Psoas muscle (tissue), 8 donors: ENCODE data around the gene RTN1. TPM values are rescaled to one million over a fixed set of nuclear protein-coding genes. Genes with fewer than 3 reads are reported as not detected.

Experiments used
- ATAC-seq, 4 donors: fragments of 200-7000 bp; cut with Tn5 transposase; one replicate each; pipeline ENCODE4 v1.9.1; 2020; ENCODE audit warnings: moderate library complexity in 3 of 4, mild to moderate bottlenecking in 2 of 4
- DNase-seq, 2 donors: peaks; one replicate each; pipeline ENCODE4 v3.0.0-alpha.2; 2020
- H3K27ac ChIP-seq: fragments of 200-600 bp; one replicate; pipeline ENCODE4 v1.8.0; 2022
- H3K27me3 ChIP-seq, 3 donors: fragments of 200-600 bp in 1 of 3; one replicate each; pipeline versions ENCODE4 v1.6.1 to v1.8.0; 2013 to 2022; ENCODE audit warnings: low read length in 2 of 3, mild to moderate bottlenecking in 2 of 3, moderate library complexity in 1 of 3; ENCODE audit not compliant: insufficient read depth in 3 of 3
- H3K36me3 ChIP-seq, 2 donors: fragments of 200-600 bp in 1 of 2; one replicate each; pipeline versions ENCODE4 v1.6.1 to v1.8.0; 2013 to 2022; ENCODE audit warnings: low read depth in 1 of 2, mild to moderate bottlenecking in 1 of 2, moderate library complexity in 1 of 2; ENCODE audit not compliant: insufficient read depth in 1 of 2
- H3K4me1 ChIP-seq: fragments of 200-600 bp; one replicate; pipeline ENCODE4 v1.8.0; 2022
- H3K4me3 ChIP-seq: fragments of 200-600 bp; one replicate; pipeline ENCODE4 v1.8.0; 2022; ENCODE audit warnings: mild to moderate bottlenecking
- H3K9me3 ChIP-seq: fragments of 200-600 bp; one replicate; pipeline ENCODE4 v1.8.0; 2022
- WGBS, 3 donors: extraction: QIAGEN DNeasy Blood & Tissue Kit; methylation state at CpG; one replicate each; pipeline versions ENCODE4 v1.1.6 to v1.1.7; 2013; 5-methylcytosine and 5-hydroxymethylcytosine counted together
- intact Hi-C, 2 donors: fragments of 100-400 bp; cut with DNase I; formaldehyde crosslinking; loops; one replicate each; pipeline versions ENCODE4 v1.11.0 to v1.14.2; 2022
- polyA plus RNA-seq, 3 donors: library from polyadenylated mRNA; stranded (reverse); fragments of 200-250 nt; gene quantifications; one replicate each; pipeline ENCODE4 v1.2.3, GENCODE V29; 2013
- total RNA-seq, 4 donors: library from RNA; stranded (reverse); fragmentation: NEBNext Ultra II Directional in 2 of 4; extraction: Animal tissue kit (Norgen Biotek cat#: 25700) in 2 of 4; gene quantifications; one replicate each; pipeline versions ENCODE4 v1.2.1 to v1.2.4, GENCODE V29; 2021 to 2023
- TF ChIP-seq, protein P1 (sequence below): fragments of 200-600 bp; IDR thresholded peaks from one replicate; pipeline ENCODE4 v1.8.0; 2022; ENCODE audit warnings: antibody characterized with exemption
- donor health status: healthy with polysubstance abuse.
- donor health status: DM: no; HTN: no; CAD: no; lungs with moderate emphysema.
- donor health status: Bipolar disorder and iron deficiency.
- donor health status: healthy.
- donor health status: DM: yes; HTN: yes; CAD: no.
- donor health status: DM: no; HTN: no; CAD: no.
- donor health status: DM: no; HTN: no; CAD: no.
- donor health status: DM: yes; HTN: yes; CAD: no.

RTN1 gene
- total and polyA plus RNA-seq, 7 donors = 0.17 to 1.7 (median 0.74) TPM

DNA sequence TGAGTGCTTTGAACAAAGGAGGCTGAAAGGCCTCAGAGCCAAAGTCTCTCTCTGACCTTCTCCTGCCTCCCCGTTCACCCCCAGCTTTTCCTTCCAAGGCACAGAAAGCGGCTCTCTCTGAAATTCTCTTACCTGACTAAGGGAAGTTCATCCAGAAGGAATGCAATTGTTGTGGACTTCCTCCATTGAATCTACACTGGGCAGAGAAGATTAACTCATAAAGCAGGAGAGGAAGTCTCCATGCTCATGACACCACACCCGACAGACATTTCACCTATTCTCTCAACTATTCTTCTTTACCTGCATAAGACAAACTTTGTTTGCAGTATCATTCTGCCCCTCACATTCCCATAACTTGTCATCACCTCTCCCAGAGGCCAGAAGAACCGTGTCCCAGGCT, 164.7 kb downstream of the RTN1 start:
- WGBS, 3 donors = 65 to 79% (median 68%) methylated on average over 4 of the region's 4 CpGs
- intact Hi-C loops = no loop called here
- Histone ChIP-seq H3K9me3 (peaks cover 6% of the 10 kb centered on the region), H3K4me1 (peaks cover 5% of the 10 kb centered on the region), H3K36me3 (no peaks in the 10 kb centered on the region), H3K27me3 (no peaks in the 10 kb centered on the region), H3K4me3 (no peak overlapping the region), H3K27ac (no peak overlapping the region)
- ATAC-seq (no peak), DNase-seq (no peak)
- TF ChIP-seq, protein P1, sequence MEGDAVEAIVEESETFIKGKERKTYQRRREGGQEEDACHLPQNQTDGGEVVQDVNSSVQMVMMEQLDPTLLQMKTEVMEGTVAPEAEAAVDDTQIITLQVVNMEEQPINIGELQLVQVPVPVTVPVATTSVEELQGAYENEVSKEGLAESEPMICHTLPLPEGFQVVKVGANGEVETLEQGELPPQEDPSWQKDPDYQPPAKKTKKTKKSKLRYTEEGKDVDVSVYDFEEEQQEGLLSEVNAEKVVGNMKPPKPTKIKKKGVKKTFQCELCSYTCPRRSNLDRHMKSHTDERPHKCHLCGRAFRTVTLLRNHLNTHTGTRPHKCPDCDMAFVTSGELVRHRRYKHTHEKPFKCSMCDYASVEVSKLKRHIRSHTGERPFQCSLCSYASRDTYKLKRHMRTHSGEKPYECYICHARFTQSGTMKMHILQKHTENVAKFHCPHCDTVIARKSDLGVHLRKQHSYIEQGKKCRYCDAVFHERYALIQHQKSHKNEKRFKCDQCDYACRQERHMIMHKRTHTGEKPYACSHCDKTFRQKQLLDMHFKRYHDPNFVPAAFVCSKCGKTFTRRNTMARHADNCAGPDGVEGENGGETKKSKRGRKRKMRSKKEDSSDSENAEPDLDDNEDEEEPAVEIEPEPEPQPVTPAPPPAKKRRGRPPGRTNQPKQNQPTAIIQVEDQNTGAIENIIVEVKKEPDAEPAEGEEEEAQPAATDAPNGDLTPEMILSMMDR = no peak

DNA sequence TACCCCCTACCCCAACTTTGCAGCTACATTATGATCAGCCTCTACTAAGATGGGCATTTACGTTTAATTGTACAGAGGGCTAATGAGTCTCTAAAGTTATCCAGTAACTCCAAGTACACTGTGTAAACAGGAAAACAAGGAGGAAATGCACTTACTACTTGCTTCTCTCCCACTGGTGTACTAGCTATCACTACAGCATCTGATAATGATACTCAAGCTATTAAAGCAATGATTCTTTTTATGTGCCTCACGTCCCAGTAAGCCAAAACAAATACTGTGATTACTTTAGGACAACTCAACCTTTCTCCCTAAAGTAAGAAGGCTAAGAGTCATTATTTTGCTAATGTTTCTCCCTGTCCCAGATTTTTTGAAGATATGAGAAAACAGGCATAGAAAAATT, 165.3 kb downstream of the RTN1 start:
- H3K27ac ChIP-seq = no peak overlapping the region
- intact Hi-C loops = no loop called here

DNA sequence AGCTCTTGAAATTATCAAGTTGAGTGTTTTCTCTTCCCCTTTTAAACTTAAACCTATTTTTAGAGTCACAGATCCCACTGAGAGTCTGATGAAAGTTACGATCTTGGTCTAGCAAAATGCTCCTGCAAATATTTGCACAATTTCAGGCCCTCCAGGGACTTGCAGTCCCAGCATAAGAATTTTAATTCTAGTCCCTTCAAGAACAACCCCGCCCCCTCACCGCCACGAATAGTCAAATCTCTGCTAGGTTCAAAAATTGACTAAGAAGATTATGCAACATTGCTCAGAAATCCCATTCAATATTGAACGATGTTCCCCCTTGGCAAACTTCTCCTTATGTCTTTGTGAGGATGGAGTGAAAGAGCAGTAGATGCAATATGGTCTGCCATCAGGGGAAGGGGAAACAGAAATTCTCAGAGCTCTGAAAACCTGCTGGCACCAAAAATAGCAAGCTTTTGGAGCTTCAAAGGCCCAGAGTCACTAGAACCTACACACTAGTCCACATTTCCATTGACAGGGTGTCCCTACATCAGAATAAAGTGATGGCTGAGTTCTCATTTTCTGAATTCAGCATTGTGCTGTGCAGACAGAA, 166.4 kb downstream of the RTN1 start:
- WGBS, 3 donors = 70 to 82% (median 79%) methylated on average over 5 of the region's 5 CpGs
- Histone ChIP-seq H3K4me3 (no peak overlapping the region), H3K9me3 (peaks cover 6% of the 10 kb centered on the region), H3K27ac (no peak overlapping the region), H3K4me1 (peaks cover 3% of the 10 kb centered on the region), H3K27me3 (no peaks in the 10 kb centered on the region), H3K36me3 (no peaks in the 10 kb centered on the region)
- DNase-seq (peak in 1 of 2 donors; percentile 52), ATAC-seq (no peak)
- TF ChIP-seq, protein P1 = no peak
- intact Hi-C loops = no loop called here

More for the DNA sequence above, 165.3 kb downstream of the RTN1 start:
- ATAC-seq (no peak), DNase-seq (no peak)
- Histone ChIP-seq H3K4me3 (no peak overlapping the region), H3K4me1 (peaks cover 5% of the 10 kb centered on the region), H3K27me3 (no peaks in the 10 kb centered on the region), H3K36me3 (no peaks in the 10 kb centered on the region), H3K9me3 (peaks cover 6% of the 10 kb centered on the region)
- TF ChIP-seq, protein P1 = no peak
- WGBS, 3 donors = 56 to 64% (median 61%) methylated on average over 2 of the region's 2 CpGs

DNA sequence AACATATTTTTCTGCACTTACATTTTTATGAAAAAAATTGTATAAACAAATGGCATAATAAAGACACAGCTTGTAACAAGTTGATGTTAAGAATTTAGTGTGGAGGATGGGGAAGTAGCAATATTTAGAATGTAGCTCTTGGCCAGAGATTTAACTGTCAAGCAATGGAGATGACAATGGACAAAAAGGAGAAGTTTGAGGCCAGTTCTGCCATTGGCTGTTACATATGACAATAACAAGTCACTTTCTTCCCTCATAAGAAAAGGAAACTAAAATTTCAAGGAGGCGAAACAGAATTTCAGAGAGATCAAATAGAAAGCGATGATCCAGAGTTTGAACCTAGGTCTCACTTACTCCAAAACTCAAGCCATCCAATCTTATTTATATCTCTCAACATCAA, 171.1 kb downstream of the RTN1 start:
- H3K4me3 ChIP-seq = no peak overlapping the region
- no peak overlapping the region for H3K27ac ChIP-seq
- DNase-seq (no peak), ATAC-seq (no peak)
- WGBS, 3 donors = 92 to 96% (median 96%) methylated on average over 2 of the region's 2 CpGs
- intact Hi-C loops = no loop called here
- no peaks in the 10 kb centered on the region for H3K4me1 ChIP-seq
- TF ChIP-seq, protein P1 = no peak
- H3K36me3 ChIP-seq = no peaks in the 10 kb centered on the region
- no peaks in the 10 kb centered on the region for H3K27me3 ChIP-seq
- H3K9me3 ChIP-seq = peaks cover 6% of the 10 kb centered on the region

DNA sequence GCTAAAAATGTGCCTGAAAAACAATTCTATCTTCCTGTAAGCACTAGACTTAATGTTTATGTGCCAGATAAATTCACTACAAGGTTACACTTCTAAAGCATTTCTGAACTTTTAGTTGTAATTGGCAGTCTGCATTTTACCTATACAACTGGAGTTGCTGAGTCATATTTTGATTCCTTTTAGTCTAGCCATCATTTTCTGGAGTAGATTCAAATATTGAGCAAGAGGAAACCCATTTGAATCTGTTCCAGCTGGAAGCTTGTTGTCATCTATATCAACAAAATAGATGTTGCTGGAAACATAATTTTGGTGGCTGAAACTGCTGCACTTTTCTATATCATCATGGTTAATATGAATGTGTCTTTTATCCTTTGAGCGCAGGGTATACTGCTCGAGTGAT, 171.8 kb downstream of the RTN1 start:
- Histone ChIP-seq H3K4me3 (no peak overlapping the region), H3K27ac (no peak overlapping the region), H3K4me1 (no peaks in the 10 kb centered on the region), H3K36me3 (no peaks in the 10 kb centered on the region), H3K27me3 (no peaks in the 10 kb centered on the region), H3K9me3 (peaks cover 6% of the 10 kb centered on the region)
- intact Hi-C loops = no loop called here
- WGBS, 3 donors = 87 to 92% (median 88%) methylated on average over 2 of the region's 2 CpGs
- ATAC-seq (no peak), DNase-seq (no peak)
- TF ChIP-seq, protein P1 = no peak
